Measurements from ENCODE around the gene DYRK1B.
A peak's percentile ranks its signal among the peaks of the same experiment; 100 is the strongest.
"Not testable (repeated sequence)": the region's sequence is repeated elsewhere in the genome, so short reads cannot be mapped to it uniquely, and the experiment has no call there.

The DYRK1B gene

GRCh38 chr19:39829702-39830275 lies 4.2 kb downstream of the DYRK1B start:
- no peak for DNase-seq

GRCh38 chr19:39828654-39829032 lies 5.3 kb downstream of the DYRK1B start:
- no peak for DNase-seq

GRCh38 chr19:39828015-39828653 lies 5.8 kb downstream of the DYRK1B start:
- peak; percentile 35 for DNase-seq

GRCh38 chr19:39827216-39827615 lies 6.7 kb downstream of the DYRK1B start:
- DNase-seq: no peak

GRCh38 chr19:39826311-39826945 lies 7.5 kb downstream of the DYRK1B start:
- no peak for DNase-seq

- no peak for DNase-seq
Observed at GRCh38 chr19:39825531-39826076, 8.4 kb downstream of the DYRK1B start.

- DNase-seq: no peak
Observed at GRCh38 chr19:39825093-39825463, 8.9 kb downstream of the DYRK1B start.

GRCh38 chr19:39824143-39825092 lies 9.5 kb downstream of the DYRK1B start:
- DNase-seq: peak; percentile 91

- no peak for DNase-seq
Observed at GRCh38 chr19:39823686-39824085, 10.3 kb downstream of the DYRK1B start.

GRCh38 chr19:39820696-39821095 lies 13.3 kb downstream of the DYRK1B start:
- no peak for DNase-seq

- DNase-seq: no peak
Observed at GRCh38 chr19:39819786-39820185, 14.2 kb downstream of the DYRK1B start.

- no peak for DNase-seq
Observed at GRCh38 chr19:39818626-39819097, 15.3 kb downstream of the DYRK1B start.

- no peak for DNase-seq
Observed at GRCh38 chr19:39817888-39818561, 15.9 kb downstream of the DYRK1B start.

GRCh38 chr19:39816287-39817048 lies 17.5 kb downstream of the DYRK1B start:
- no peak for DNase-seq

- DNase-seq: no peak
Observed at GRCh38 chr19:39814595-39814994, 19.4 kb downstream of the DYRK1B start.

- not testable (repeated sequence) for DNase-seq
Observed at GRCh38 chr19:39814111-39814510, 19.9 kb downstream of the DYRK1B start.

- no peak for DNase-seq
Observed at GRCh38 chr19:39813264-39813993, 20.5 kb downstream of the DYRK1B start.

GRCh38 chr19:39811064-39811463 lies 22.9 kb downstream of the DYRK1B start:
- no peak for DNase-seq

- no peak for DNase-seq
Observed at GRCh38 chr19:39810424-39810823, 23.5 kb downstream of the DYRK1B start.

- DNase-seq: no peak
Observed at GRCh38 chr19:39809368-39809767, 24.6 kb downstream of the DYRK1B start.

- not testable (repeated sequence) for DNase-seq
Observed at GRCh38 chr19:39808688-39809087, 25.3 kb downstream of the DYRK1B start.
